ENCODE data around the gene HYI. TPM values are rescaled to one million over a fixed set of nuclear protein-coding genes. Genes with fewer than 3 reads are reported as not detected.
"Not testable (repeated sequence)": the region's sequence is repeated elsewhere in the genome, so short reads cannot be mapped to it uniquely, and the experiment has no call there.

HYI gene
- total RNA-seq, 1 donor: 21.0 TPM

GRCh38 chr1:43465505-43466067 is 11.9 kb upstream of the HYI start:
- DNase-seq (ENCODE audit: low read depth in 2 of 3, low spot score in 2 of 3): no peak

GRCh38 chr1:43464681-43465504 is 11.2 kb upstream of the HYI start:
- no peak for DNase-seq (ENCODE audit: low read depth in 2 of 3, low spot score in 2 of 3)

DNA sequence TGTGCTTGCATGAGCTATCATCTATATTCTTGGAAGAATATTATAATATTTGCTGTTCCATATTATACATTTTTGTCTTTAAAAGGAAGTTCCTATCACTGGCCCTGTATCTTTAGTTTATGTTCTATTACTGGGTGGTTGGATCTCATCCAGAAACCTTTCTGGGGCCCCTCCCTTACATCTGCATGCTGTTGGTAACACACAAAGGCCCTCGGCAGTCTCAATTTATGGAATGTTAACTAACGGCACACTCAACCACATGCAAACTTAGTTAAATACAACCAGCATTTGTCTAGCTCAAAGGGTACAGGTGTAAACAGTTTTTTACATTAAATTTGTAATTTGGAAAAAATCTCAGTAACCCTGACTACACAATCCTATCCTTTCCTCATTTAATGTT is 9.7 kb upstream of the HYI start:
- DNase-seq (ENCODE audit: low read depth in 2 of 3, low spot score in 2 of 3): no peak

GRCh38 chr1:43460988-43461693 is 7.4 kb upstream of the HYI start:
- DNase-seq (ENCODE audit: low read depth in 2 of 3, low spot score in 2 of 3): peak in 2 of 3 donors; percentile 6 to 71

- not testable (repeated sequence) for DNase-seq (ENCODE audit: low read depth in 2 of 3, low spot score in 2 of 3)
Measured at GRCh38 chr1:43458379-43458778, 4.6 kb upstream of the HYI start.

- DNase-seq (ENCODE audit: low read depth in 2 of 3, low spot score in 2 of 3): no peak
Measured at GRCh38 chr1:43455213-43455889, 1.6 kb upstream of the HYI start.

- peak; percentile 22 to 90 (median 73) for DNase-seq (ENCODE audit: low read depth in 2 of 3, low spot score in 2 of 3)
Measured at GRCh38 chr1:43454270-43455011, 710 bp upstream of the HYI start.

- DNase-seq (ENCODE audit: low read depth in 2 of 3, low spot score in 2 of 3): peak in 2 of 3 donors; percentile 12 to 27
Measured at GRCh38 chr1:43452789-43453441, 816 bp downstream of the HYI start.

GRCh38 chr1:43451701-43452532 is 1.8 kb downstream of the HYI start:
- DNase-seq (ENCODE audit: low read depth in 2 of 3, low spot score in 2 of 3): no peak

DNA sequence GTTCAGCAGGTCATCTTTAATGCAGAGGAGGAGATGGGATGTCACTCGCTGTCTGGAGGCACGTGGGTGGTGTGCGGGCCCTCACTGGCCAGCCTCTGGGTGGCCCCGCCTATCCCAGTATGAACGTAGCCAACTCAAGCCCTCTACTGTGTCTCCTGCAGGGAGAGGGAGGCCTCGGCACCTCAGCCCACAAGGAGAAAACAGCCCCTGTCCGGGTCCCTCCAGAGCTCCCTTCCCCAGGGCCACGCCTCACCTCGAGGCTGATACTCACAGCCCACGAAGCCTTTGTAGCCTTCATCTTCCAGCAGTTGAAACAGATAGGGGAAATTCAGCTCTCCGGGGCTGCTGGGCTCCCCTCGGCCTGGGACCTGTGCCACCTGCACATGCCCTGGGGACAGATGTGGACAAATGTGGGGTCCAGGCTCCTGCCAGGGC is 2.6 kb downstream of the HYI start:
- no peak for DNase-seq (ENCODE audit: low read depth in 2 of 3, low spot score in 2 of 3)

DNA sequence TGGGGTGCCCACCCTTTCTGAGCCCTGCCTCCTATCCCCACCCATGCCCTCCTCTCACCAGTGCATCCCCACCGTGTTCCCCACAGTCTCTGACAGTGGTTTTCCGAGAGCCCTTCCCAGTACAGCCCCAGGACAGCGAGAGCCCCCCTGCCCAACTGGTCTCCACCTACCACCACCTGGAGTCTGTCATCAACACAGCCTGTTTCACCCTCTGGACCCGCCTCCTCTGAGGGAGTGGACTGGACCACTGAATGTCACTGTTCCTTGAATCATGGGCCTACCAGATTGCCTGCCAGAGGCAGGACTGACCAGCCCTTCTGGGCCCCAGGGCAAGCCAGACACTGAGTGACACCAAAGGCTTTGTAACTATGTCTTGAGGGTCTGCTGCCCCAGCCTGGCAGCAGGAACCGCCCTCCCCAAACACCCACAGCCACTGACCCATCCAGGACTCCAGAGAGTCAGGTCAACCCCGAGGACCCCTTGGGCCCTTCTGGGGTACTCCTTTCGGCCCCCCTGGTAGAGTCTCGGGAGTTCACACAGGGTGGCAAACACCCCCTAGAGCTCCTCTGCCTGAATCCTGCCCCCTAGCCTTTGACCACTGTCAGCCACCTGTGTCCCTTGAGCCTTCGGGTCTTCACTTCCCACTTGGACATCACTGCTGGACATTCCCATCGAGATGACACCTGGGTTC is 3.3 kb downstream of the HYI start:
- no peak for DNase-seq (ENCODE audit: low read depth in 2 of 3, low spot score in 2 of 3)

GRCh38 chr1:43449708-43450069 is 4.0 kb downstream of the HYI start:
- DNase-seq (ENCODE audit: low read depth in 2 of 3, low spot score in 2 of 3): no peak

DNA sequence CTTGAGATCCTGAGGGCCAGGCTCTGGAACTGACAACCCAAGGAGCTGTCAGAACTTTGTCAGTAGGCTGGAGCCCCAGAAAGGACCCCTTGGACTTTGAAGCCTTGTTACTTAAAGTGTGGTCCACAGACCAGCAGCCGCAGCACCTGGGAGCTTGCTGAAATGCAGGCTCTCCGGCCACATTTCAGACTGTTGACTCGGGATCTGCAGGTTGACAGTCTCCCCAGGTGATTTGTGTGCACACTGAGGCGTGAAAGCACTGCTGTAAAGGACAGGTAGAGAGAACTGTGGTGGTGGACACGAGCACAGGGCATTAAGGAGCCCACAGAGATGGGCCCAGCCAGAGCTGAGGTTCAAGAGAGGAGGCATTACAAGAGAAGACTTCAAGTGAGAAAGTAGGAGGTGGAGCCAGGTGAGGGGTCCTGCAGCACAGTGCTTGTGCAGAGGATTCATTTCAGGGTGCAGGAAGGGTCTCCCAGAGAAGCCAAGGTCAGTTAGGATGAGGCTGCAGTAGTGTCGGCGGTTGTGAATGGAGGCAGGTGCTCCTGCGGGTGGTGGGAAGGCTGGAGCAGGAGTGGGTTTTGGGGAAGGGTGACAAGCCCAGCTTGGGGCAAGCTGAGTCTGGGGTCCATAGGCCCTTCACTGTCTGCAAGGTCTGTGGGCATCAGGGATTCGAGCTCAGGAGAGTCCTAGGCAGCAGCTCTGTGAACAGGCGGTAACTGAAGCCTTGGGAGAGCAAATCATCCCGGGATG is 4.6 kb downstream of the HYI start:
- DNase-seq (ENCODE audit: low read depth in 2 of 3, low spot score in 2 of 3): no peak

GRCh38 chr1:43447891-43448708 is 5.6 kb downstream of the HYI start:
- DNase-seq (ENCODE audit: low read depth in 2 of 3, low spot score in 2 of 3): no peak

- no peak for DNase-seq (ENCODE audit: low read depth in 2 of 3, low spot score in 2 of 3)
Measured at GRCh38 chr1:43446881-43447835, 6.6 kb downstream of the HYI start.

DNA sequence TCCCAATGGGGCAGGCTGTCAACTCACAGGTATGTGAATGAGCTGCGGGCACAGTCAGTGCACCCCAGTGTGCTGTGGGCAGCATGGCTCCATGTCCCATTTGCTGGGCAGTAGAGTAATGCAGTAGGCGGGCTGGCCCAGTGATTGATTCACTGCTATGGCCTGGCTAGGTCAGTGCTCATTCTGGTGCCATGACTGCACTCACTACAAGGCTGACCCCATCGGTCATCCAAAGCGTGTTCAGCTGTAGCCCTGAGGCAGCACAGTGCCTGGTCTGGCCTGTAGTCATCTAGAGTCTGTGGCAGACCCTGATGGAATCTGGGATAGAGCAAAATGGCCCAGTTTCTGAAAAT is 7.4 kb downstream of the HYI start:
- no peak for DNase-seq (ENCODE audit: low read depth in 2 of 3, low spot score in 2 of 3)
